ENCODE results near the gene SMPDL3A. TPM values are rescaled to one million over a fixed set of nuclear protein-coding genes. Genes with fewer than 3 reads are reported as not detected.

The SMPDL3A gene
- total RNA-seq, 1 experiment from 2014 or later, result 0.59 TPM

- Histone ChIP-seq H3K23ac (ENCODE audit: insufficient read length, low read depth, low read length) (no peak overlapping the region), H3T11ph (ENCODE audit: low read length) (no peak overlapping the region), H2AK5ac (ENCODE audit: insufficient read length, low read length) (no peak overlapping the region), H2BK5ac (ENCODE audit: insufficient read length, low read length) (no peak overlapping the region), H2BK15ac (ENCODE audit: low read depth, low read length) (no peak overlapping the region), H2BK12ac (ENCODE audit: insufficient read length, low read depth, low read length) (no peak overlapping the region), H3K14ac (ENCODE audit: insufficient read depth, low read length) (no peak overlapping the region), H3K9me3 (ENCODE audit: control insufficient read depth, low read depth, low read length) (no peaks in the 10 kb centered on the region), H4K20me1 (ENCODE audit: control insufficient read depth, insufficient read depth, insufficient read length) (no peaks in the 10 kb centered on the region), H2BK20ac (ENCODE audit: low read depth, low read length, poor library complexity, severe bottlenecking) (no peak overlapping the region), H3K79me2 (ENCODE audit: insufficient read depth, low read length) (no peaks in the 10 kb centered on the region), H3K4ac (ENCODE audit: low read depth, low read length) (no peak overlapping the region), H3K79me1 (ENCODE audit: insufficient read depth, low read depth, low read length, poor library complexity, severe bottlenecking) (no peaks in the 10 kb centered on the region), H4K8ac (replicated peaks; ENCODE audit: insufficient read length, low read depth, low read length) (no peak overlapping the region), H3K27ac (ENCODE audit: insufficient read length, low read depth, low read length) (no peak overlapping the region), H3K56ac (ENCODE audit: insufficient read length, low read depth, low read length) (no peak overlapping the region), H2BK120ac (ENCODE audit: low read depth, low read length, poor library complexity, severe bottlenecking) (no peak overlapping the region), H3K23me2 (ENCODE audit: insufficient read length, low read depth, low read length, poor library complexity, severe bottlenecking) (no peaks in the 10 kb centered on the region), H4K91ac (ENCODE audit: insufficient read length, low read depth, low read length) (no peak overlapping the region), H3K27me3 (ENCODE audit: insufficient read depth, low read length) (no peaks in the 10 kb centered on the region), H4K5ac (ENCODE audit: insufficient read length, low read depth, low read length) (no peak overlapping the region), H3K4me2 (ENCODE audit: insufficient read depth, insufficient read length, low read length) (no peak overlapping the region), H3K4me1 (ENCODE audit: insufficient read depth, low read length) (no peaks in the 10 kb centered on the region), H2AFZ (ENCODE audit: low read length) (no peak overlapping the region), H3K18ac (ENCODE audit: insufficient read length, low read depth, low read length) (no peak overlapping the region), H3K9ac (ENCODE audit: extremely low read depth, insufficient read length, low read length) (no peak overlapping the region)
- Mint-ChIP-seq H3K9me3 (no peaks in the 10 kb centered on the region), H3K27me3 (ENCODE audit: low read depth) (no peaks in the 10 kb centered on the region), H3K27ac (no peak overlapping the region), H3K4me1 (peaks cover 6 to 8% of the 10 kb centered on the region in 2 experiments), H3K36me3 (ENCODE audit: insufficient read depth in 1 of 3, low read depth in 3 of 3) (no peaks in the 10 kb centered on the region), H3K4me3 (no peak overlapping the region)
- no CpG with 5 or more reads among the region's 5 CpGs for WGBS (ENCODE audit: extremely low coverage, insufficient read length, low lambda C conversion rate)
- TF ChIP-seq CTCF (conservative IDR thresholded peaks at IDR 0.05), result no peak
- no peak for DNase-seq
Measured at GRCh38 chr6:122804962-122805485, 16.0 kb downstream of the SMPDL3A start.
